GM19025 (cell line): ENCODE results near the gene DAB2IP.
"Not testable (repeated sequence)": the region's sequence is repeated elsewhere in the genome, so short reads cannot be mapped to it uniquely, and the experiment has no call there.

Experiments used
- ATAC-seq: cut with Tn5 transposase; IDR thresholded peaks from one replicate; pipeline ENCODE4 v1.9.1; 2021; ENCODE audit warnings: mild to moderate bottlenecking, low read depth, moderate library complexity; ENCODE audit not compliant: unreplicated experiment

Gene DAB2IP

DNA sequence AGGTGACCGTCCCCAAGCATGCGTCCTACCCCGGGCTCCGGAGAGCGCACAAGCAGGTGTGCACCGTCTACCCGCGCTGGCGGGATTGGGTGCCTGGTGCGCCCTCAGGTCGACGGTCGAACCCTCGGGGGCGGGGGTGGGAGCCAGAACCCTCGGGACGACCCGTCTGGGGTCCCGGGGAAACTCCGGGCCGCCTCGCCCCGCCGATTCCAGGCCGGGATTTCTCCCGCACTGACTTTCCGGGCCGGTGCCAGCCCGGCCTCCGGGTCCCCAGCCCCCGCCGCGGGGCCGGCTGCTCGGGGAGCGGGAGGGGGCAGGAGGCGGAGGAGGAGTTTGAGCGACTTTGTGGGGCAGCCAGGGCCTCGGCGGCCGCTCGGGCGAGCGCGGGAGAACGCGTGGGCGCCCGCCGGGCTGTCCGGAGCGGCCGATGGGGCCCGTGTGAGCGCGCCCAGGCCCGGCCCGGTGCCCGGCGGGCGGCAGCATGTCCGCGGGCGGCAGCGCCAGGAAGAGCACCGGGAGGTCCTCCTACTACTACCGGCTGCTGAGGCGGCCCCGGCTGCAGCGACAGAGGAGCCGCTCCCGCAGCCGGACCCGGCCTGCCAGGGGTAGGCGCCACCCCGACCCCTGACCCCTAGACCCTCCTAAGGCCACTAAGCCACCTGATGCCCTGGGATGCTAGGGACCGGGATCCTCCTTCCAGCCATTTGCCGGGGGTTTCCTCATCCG, at the start of gene DAB2IP:
Gene DAB2IP, plus strand, starts transcription at position 340 of the 726 bp plus-strand sequence. Its CDS starts 142 bp downstream, at position 482.
- ATAC-seq, result no peak

GRCh38 chr9:121603028-121603427, 48.4 kb upstream of the DAB2IP start:
- no peak for ATAC-seq

- no peak for ATAC-seq
Observed at GRCh38 chr9:121604242-121604641, 47.2 kb upstream of the DAB2IP start.

DNA sequence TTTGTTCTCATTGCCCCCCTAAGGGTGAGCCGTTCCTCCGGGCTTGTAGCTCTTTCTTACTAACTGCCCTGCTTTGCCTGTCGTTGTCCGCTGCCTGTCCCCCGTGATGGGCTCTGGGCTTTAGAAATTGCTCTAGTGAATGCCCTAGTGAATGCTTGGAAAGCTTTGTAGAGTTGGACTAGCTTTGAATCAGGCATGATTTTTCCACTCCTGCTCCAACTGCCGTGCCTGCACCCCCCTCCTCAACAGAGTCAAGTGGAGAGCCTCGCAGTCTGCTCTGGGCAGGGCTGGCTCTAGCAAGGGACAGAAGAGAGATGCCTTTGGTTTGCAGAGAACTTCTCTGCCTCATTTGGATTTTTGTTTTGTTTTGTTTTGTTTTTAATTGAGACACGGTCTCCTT, 46.8 kb upstream of the DAB2IP start:
- no peak for ATAC-seq

DNA sequence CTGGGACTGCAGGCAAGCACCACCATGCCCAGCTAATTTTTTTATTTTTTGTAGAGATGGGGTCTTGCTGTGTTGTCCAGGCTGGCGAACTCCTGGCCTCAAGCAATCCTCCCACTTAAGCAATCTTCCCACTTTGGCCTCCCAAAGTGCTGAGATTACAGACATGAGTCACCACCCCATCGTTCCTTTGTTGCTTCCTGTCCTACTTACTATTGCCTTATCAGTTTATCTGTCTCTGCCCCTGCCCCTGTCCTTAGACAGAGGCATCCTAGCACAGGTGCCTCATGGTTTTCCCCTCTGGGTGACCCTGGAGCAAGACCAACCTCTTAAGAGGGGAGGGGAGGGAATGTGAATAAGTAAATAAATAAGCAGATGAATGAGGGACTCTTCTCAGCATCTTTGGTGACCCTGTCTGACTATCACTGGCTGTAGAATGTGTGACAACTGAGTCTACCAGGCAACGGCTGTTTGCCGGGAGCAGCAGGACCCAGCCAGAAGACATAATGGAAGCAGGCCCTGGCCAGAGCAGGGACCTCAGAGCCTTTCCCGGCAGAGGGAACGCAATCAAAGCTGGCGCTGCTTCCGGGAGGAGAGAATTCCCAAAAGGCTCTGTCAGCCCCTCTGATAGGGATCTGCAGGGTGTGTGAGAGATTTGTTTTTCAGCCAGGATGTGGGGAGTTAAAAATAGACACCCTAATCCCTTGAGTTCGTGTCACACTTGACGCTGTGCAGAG, 43.8 kb upstream of the DAB2IP start:
- no peak for ATAC-seq

DNA sequence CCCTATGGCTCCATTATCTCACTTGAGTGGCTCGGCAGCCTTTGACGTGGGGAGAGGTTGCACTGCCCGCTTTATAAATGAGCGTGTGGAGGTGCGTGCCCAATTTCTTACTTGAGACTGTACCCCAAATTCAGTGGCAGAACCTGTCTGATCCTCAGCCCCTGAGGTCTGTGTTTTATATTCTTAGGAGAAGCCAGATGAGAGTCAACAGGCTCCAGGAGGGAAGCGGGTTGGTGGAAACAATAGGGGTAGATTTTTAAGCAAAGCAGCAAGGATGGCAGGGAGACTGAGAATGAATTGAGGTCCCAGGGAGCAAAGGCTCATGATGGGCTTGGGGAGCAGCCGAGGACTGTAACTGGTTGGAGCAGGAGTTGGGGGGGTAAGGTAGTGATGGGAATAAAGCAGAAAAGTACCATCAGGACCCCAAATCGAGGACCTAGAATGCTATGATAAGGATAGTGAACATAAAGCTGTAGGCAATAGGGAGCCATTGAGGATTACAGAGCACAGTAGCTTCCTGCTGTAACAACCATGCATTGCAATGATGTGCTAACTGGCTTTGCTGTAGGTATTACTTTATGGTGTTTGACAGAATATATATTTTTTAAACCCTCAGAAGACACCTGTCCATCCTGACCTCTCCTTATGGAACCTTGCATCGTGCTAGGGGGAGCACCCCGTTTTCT, 43.1 kb upstream of the DAB2IP start:
- ATAC-seq, result no peak

- ATAC-seq, result no peak
Observed at GRCh38 chr9:121609822-121610637, 41.4 kb upstream of the DAB2IP start.

- ATAC-seq, result no peak
Observed at GRCh38 chr9:121610638-121610953, 40.8 kb upstream of the DAB2IP start.

DNA sequence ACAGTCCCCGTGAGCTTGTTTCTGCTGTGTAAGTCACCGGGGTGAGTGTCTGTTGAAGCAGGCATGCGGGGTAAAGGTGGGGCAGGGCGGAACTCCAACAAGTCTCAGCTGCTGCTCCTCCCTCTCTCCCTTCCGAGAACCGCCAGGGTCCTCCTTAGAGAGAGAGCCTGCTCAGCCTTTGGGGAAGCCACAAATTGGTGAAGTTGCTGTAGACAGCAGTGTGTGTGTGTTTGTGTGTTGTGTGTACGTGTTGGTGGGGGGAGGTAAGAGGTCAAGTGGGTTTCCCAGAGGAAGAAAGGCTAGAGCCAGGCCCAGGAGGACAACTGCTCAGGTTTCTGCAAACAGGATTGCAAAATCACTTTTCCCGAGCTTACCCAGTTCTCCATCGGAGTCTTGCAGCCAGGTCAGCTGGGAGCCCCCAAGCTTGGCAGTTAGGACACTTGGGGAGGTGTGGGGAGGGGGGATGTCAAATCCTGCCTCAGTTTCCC, 38.9 kb upstream of the DAB2IP start:
- no peak for ATAC-seq

DNA sequence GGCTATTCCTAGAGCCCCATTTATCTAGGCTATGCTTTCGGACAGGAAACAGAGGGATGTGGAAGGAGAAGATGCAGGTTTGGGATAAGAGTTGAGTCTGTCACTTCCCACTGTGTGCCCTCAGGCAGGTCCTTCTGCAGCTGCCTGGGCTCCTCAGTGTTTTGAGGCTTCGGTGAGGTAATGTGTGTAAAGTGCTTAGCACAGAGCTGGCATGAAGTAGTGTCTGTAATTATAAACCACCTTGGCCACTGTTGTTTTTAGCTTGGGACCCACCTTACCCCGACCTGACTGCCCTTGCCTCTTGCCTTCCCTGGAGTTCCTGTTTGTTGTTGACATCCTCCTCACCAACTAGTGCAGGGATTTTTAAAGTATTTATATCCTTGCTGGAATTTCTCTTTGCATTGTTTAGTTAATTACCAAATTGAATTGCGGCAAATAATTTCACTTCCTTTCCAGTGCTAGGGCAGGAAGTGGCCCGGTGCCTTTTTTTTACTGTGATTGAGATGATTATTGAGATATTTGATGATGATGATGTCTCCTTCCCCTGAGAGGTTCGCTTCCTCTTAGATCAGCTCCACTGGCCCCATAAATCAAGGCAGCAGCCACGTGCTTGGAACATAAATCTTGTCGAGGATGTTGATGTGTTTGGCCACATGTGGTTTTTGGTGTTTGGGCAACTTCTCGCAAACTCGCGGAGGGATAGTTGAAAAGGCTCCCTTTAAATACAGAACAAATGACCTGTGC, 38.3 kb upstream of the DAB2IP start:
- no peak for ATAC-seq

- ATAC-seq, result no peak
Observed at GRCh38 chr9:121616123-121616755, 35.2 kb upstream of the DAB2IP start.

DNA sequence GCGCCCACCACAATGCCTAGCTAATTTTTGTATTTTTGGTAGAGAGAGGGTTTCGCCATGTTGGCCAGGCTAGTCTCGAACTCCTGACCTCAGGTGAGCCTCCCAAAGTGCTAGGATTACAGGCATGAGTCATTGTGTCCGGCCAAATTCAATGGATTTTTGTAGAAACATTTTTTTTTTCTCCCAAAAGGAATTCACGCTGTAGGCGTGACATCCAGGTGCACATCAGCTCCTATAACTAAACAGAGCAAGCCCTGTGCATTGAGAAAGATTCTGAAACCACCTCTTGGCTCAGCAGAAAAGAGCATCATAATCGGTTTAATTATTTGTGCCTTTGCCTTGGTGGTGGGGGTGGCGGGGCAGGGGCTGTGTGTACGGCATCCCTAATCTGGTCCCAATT, 32.9 kb upstream of the DAB2IP start:
- ATAC-seq, result no peak

DNA sequence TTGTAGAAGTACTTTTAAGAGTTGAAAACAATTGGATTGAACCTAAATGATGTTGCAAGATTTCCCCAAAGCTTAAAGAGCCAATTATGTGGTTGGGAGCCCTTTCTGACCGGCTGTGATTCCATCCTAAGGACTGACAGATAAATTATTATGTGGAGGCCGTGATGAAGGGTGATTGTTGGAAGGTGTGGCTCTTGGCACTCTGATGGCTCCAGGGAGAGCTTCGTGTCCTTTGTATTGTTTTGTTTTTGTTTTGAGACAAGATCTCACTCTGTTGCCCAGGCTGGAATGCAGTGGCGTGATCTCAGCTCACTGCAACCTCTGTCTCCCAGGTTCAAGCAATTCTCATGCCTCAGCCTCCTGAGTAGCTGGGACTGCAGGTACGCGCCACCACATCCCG, 32.5 kb upstream of the DAB2IP start:
- ATAC-seq, result not testable (repeated sequence)

GRCh38 chr9:121619545-121620324, 31.7 kb upstream of the DAB2IP start:
- ATAC-seq, result no peak

- no peak for ATAC-seq
Observed at GRCh38 chr9:121620325-121620673, 31.1 kb upstream of the DAB2IP start.

GRCh38 chr9:121620777-121621449, 30.5 kb upstream of the DAB2IP start:
- no peak for ATAC-seq

GRCh38 chr9:121622387-121623203, 28.8 kb upstream of the DAB2IP start:
- ATAC-seq, result no peak
